NB4 (cell line): ENCODE data around the gene CASQ2.

ENCODE experiments used
- POLR2A ChIP-seq: IDR thresholded peaks from 2 replicates; pipeline ENCODE4 v1.6.1; 2011; ENCODE audit warnings: mild to moderate bottlenecking; ENCODE audit not compliant: insufficient read length; ENCODE audit errors: extremely low read depth
- TF ChIP-seq, protein P1 (sequence below): IDR thresholded peaks from one replicate; pipeline ENCODE4 v1.5.1; 2012; ENCODE audit warnings: low read depth, low read length
- TF ChIP-seq, protein P2 (sequence below): IDR thresholded peaks from 2 replicates; pipeline ENCODE4 v1.6.1; 2011; ENCODE audit warnings: low read depth, low read length

GRCh38 chr1:115719285-115719684, 49.2 kb downstream of the CASQ2 start:
- TF ChIP-seq, protein P1, sequence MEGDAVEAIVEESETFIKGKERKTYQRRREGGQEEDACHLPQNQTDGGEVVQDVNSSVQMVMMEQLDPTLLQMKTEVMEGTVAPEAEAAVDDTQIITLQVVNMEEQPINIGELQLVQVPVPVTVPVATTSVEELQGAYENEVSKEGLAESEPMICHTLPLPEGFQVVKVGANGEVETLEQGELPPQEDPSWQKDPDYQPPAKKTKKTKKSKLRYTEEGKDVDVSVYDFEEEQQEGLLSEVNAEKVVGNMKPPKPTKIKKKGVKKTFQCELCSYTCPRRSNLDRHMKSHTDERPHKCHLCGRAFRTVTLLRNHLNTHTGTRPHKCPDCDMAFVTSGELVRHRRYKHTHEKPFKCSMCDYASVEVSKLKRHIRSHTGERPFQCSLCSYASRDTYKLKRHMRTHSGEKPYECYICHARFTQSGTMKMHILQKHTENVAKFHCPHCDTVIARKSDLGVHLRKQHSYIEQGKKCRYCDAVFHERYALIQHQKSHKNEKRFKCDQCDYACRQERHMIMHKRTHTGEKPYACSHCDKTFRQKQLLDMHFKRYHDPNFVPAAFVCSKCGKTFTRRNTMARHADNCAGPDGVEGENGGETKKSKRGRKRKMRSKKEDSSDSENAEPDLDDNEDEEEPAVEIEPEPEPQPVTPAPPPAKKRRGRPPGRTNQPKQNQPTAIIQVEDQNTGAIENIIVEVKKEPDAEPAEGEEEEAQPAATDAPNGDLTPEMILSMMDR = no peak
- TF ChIP-seq, protein P2, sequence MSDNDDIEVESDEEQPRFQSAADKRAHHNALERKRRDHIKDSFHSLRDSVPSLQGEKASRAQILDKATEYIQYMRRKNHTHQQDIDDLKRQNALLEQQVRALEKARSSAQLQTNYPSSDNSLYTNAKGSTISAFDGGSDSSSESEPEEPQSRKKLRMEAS = no peak
- TF ChIP-seq POLR2A = no peak
